SK-N-SH treated with all-trans-retinoic acid at 6 μM for 48 hours (cell line): ENCODE measurements around the gene CFAP107.

Experiments used
- ATAC-seq: fragments of 200-7000 bp; cut with Tn5 transposase; 3 replicates; pipeline ENCODE4 v1.9.1; 2020; ENCODE audit warnings: mild to moderate bottlenecking, moderate library complexity
- ARNTL ChIP-seq: fragments of 450-650 bp; formaldehyde crosslinking; IDR thresholded peaks from 2 replicates; pipeline ENCODE4 v1.5.0; 2020; ENCODE audit warnings: low read depth, mild to moderate bottlenecking, moderate library complexity, borderline replicate concordance
- BACH2 ChIP-seq: fragments of 250-450 bp; sonication (Bioruptor Pico); IDR thresholded peaks from 2 replicates; pipeline ENCODE4 v1.9.0; 2021; ENCODE audit warnings: mild to moderate bottlenecking, borderline replicate concordance
- CREB5 ChIP-seq: fragments of 250-450 bp; sonication (Bioruptor Pico); IDR thresholded peaks from 2 replicates; pipeline ENCODE4 v1.5.1; 2020; ENCODE audit warnings: low read depth, mild to moderate bottlenecking, moderate library complexity
- CSDC2 ChIP-seq: fragments of 250-450 bp; sonication (Bioruptor Pico); IDR thresholded peaks from 2 replicates; pipeline ENCODE4 v1.5.0; 2020; ENCODE audit warnings: mild to moderate bottlenecking, moderate library complexity
- CSRNP3 ChIP-seq: fragments of 250-450 bp; sonication (Bioruptor Pico); IDR thresholded peaks from 2 replicates; pipeline ENCODE4 v1.5.1; 2021; ENCODE audit warnings: mild to moderate bottlenecking, moderate library complexity
- ESRRG ChIP-seq: fragments of 250-450 bp; sonication (Bioruptor Pico); IDR thresholded peaks from 2 replicates; pipeline ENCODE4 v1.6.1; 2021; ENCODE audit warnings: mild to moderate bottlenecking
- GLIS3 ChIP-seq: fragments of 250-450 bp; sonication (Bioruptor Pico); IDR thresholded peaks from 2 replicates; pipeline ENCODE4 v1.5.0; 2020; ENCODE audit warnings: mild to moderate bottlenecking, moderate library complexity
- ISL1 ChIP-seq: fragments of 250-450 bp; sonication (Bioruptor Pico); IDR thresholded peaks from 2 replicates; pipeline ENCODE4 v2.1.2; 2022; ENCODE audit warnings: mild to moderate bottlenecking, moderate library complexity
- OSR1 ChIP-seq: fragments of 250-450 bp; sonication (Bioruptor Pico); IDR thresholded peaks from 2 replicates; pipeline ENCODE4 v1.8.0; 2022; ENCODE audit warnings: moderate library complexity, mild to moderate bottlenecking, inconsistent platforms
- PATZ1 ChIP-seq: fragments of 250-450 bp; sonication (Bioruptor Pico); IDR thresholded peaks from 2 replicates; pipeline ENCODE4 v1.8.0; 2020; ENCODE audit warnings: mild to moderate bottlenecking, moderate library complexity, borderline replicate concordance
- POU6F1 ChIP-seq: fragments of 250-450 bp; sonication (Bioruptor Pico); IDR thresholded peaks from 2 replicates; pipeline ENCODE4 v1.8.0; 2021; ENCODE audit warnings: low read depth, mild to moderate bottlenecking, moderate library complexity, borderline replicate concordance
- PPARA ChIP-seq: fragments of 250-450 bp; sonication (Bioruptor Pico); IDR thresholded peaks from 2 replicates; pipeline ENCODE4 v1.5.0; 2020; ENCODE audit warnings: mild to moderate bottlenecking, borderline replicate concordance
- RARB ChIP-seq: fragments of 250-450 bp; sonication (Bioruptor Pico); IDR thresholded peaks from 2 replicates; pipeline ENCODE4 v1.8.0; 2021; ENCODE audit warnings: mild to moderate bottlenecking, moderate library complexity
- SNAI2 ChIP-seq: fragments of 250-450 bp; sonication (Bioruptor Pico); IDR thresholded peaks from 2 replicates; pipeline ENCODE4 v1.5.0; 2020; ENCODE audit warnings: mild to moderate bottlenecking, moderate library complexity
- TCF4 ChIP-seq: fragments of 250-450 bp; sonication (Bioruptor Pico); IDR thresholded peaks from 2 replicates; pipeline ENCODE4 v1.8.0; 2021; ENCODE audit warnings: mild to moderate bottlenecking, moderate library complexity, borderline replicate concordance
- TOX ChIP-seq: fragments of 250-450 bp; sonication (Bioruptor Pico); IDR thresholded peaks from 2 replicates; pipeline ENCODE4 v1.8.0; 2021; ENCODE audit warnings: mild to moderate bottlenecking, moderate library complexity, borderline replicate concordance
- TSHZ2 ChIP-seq: fragments of 250-450 bp; sonication (Bioruptor Pico); IDR thresholded peaks from 2 replicates; pipeline ENCODE4 v1.5.0; 2020; ENCODE audit warnings: mild to moderate bottlenecking, moderate library complexity
- ZC3H10 ChIP-seq: fragments of 250-450 bp; sonication (Bioruptor Pico); IDR thresholded peaks from 2 replicates; pipeline ENCODE4 v1.5.1; 2021; ENCODE audit warnings: mild to moderate bottlenecking, moderate library complexity
- ZFP3 ChIP-seq: fragments of 250-450 bp; sonication (Bioruptor Pico); IDR thresholded peaks from 2 replicates; pipeline ENCODE4 v1.5.0; 2020; ENCODE audit warnings: mild to moderate bottlenecking, moderate library complexity
- ZFP30 ChIP-seq: fragments of 450-650 bp; formaldehyde crosslinking; IDR thresholded peaks from 2 replicates; pipeline ENCODE4 v1.5.0; 2022; ENCODE audit warnings: mild to moderate bottlenecking, moderate library complexity
- ZNF565 ChIP-seq: fragments of 450-650 bp; formaldehyde crosslinking; conservative IDR thresholded peaks from 2 replicates; pipeline ENCODE4 v1.5.0; 2020; ENCODE audit warnings: low read depth, mild to moderate bottlenecking, moderate library complexity
- ZNF70 ChIP-seq: fragments of 450-650 bp; formaldehyde crosslinking; IDR thresholded peaks from 2 replicates; pipeline ENCODE4 v1.5.0; 2020; ENCODE audit warnings: mild to moderate bottlenecking, moderate library complexity
- ZNF8 ChIP-seq: fragments of 450-650 bp; formaldehyde crosslinking; IDR thresholded peaks from 2 replicates; pipeline ENCODE4 v1.5.0; 2020; ENCODE audit warnings: mild to moderate bottlenecking, moderate library complexity

Gene CFAP107

GRCh38 chr1:12771186-12771585, 25.2 kb downstream of the CFAP107 start (continued):
- no peak for TF ChIP-seq TSHZ2 (CRISPR knock-in tag)

GRCh38 chr1:12772520-12772919, 26.5 kb downstream of the CFAP107 start:
- TF ChIP-seq SNAI2 (CRISPR knock-in tag) (no peak), ISL1 (no peak), ZC3H10 (CRISPR knock-in tag) (no peak), PPARA (CRISPR knock-in tag) (no peak), CSDC2 (CRISPR knock-in tag) (no peak), ARNTL (no peak), ZFP3 (CRISPR knock-in tag) (no peak), CREB5 (CRISPR knock-in tag) (no peak), ZNF565 (no peak), GLIS3 (CRISPR knock-in tag) (no peak), PATZ1 (CRISPR knock-in tag) (no peak), OSR1 (CRISPR knock-in tag) (no peak), POU6F1 (no peak), RARB (CRISPR knock-in tag) (no peak), ESRRG (no peak), CSRNP3 (no peak)
- ATAC-seq, result no peak

GRCh38 chr1:12773438-12773837, 27.4 kb downstream of the CFAP107 start, which contains the start of gene PRAMEF12:
Gene PRAMEF12, plus strand, starts transcription at chr1:12773738. Its CDS starts 1,130 bp downstream, at chr1:12774868.
- ATAC-seq, result no peak
- TF ChIP-seq ZNF70 (CRISPR knock-in tag) (no peak), PPARA (CRISPR knock-in tag) (no peak), POU6F1 (no peak), ZNF8 (CRISPR knock-in tag) (no peak), ISL1 (no peak), CREB5 (CRISPR knock-in tag) (no peak), BACH2 (CRISPR knock-in tag) (no peak), OSR1 (CRISPR knock-in tag) (no peak), CSDC2 (CRISPR knock-in tag) (no peak), PATZ1 (CRISPR knock-in tag) (no peak), ESRRG (no peak), ARNTL (no peak), ZFP30 (CRISPR knock-in tag) (no peak), SNAI2 (CRISPR knock-in tag) (no peak), TCF4 (CRISPR knock-in tag) (no peak), ZNF565 (no peak), TOX (CRISPR knock-in tag) (no peak)
